ENCODE measurements around the gene SLC38A3. TPM values are rescaled to one million over a fixed set of nuclear protein-coding genes. Genes with fewer than 3 reads are reported as not detected.
"Not testable (repeated sequence)": the region's sequence is repeated elsewhere in the genome, so short reads cannot be mapped to it uniquely, and the experiment has no call there.

SLC38A3 gene
- total RNA-seq, 1 donor from 2014 or later: not detected

DNA sequence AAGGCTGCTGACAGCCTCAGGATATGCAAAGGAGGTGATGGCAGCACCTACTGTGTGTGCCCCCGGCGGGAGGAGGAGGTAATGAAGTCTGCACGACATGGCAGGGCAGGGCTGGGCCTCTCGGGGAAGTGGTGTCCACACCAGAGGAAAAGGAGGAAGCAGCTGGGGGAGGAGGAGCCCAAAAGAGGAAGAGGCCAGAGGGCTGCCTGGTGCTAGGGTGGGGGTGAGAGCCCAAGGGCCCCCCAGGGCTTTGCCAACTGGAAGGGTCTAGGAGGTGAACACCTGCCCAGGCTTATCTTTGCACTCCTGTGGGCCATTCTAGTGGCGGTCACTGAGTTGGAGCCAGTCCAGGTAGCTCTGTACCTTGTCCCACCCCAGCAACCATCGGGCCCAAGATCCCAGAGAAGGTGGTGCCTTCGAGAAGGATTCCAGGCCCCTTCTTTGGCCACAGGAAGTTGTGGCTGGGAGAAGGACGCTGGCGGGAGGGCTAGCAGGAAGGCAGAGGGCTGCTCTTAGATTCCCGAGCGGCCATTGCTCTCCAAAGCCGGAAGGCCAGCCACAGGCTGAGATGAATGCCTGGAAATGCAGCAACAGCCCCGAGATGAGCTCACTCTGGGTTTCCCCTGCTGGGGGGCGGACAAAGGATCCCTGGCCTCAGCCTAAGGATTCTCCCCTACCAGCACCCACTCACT lies 37.9 kb downstream of the SLC38A3 start:
- no peak for DNase-seq
- Mint-ChIP-seq H3K27ac (ENCODE audit: unreplicated experiment) (peak overlapping the region; percentile 88), H3K27me3 (ENCODE audit: unreplicated experiment) (peaks cover 16% of the 10 kb centered on the region), H3K9me3 (ENCODE audit: unreplicated experiment) (peaks cover 10% of the 10 kb centered on the region), H3K36me3 (ENCODE audit: unreplicated experiment) (no peaks in the 10 kb centered on the region), H3K4me3 (ENCODE audit: unreplicated experiment) (peak overlapping the region; percentile 59), H3K4me1 (ENCODE audit: low read depth, unreplicated experiment) (peaks cover 56% of the 10 kb centered on the region)
- TF ChIP-seq, protein P1, sequence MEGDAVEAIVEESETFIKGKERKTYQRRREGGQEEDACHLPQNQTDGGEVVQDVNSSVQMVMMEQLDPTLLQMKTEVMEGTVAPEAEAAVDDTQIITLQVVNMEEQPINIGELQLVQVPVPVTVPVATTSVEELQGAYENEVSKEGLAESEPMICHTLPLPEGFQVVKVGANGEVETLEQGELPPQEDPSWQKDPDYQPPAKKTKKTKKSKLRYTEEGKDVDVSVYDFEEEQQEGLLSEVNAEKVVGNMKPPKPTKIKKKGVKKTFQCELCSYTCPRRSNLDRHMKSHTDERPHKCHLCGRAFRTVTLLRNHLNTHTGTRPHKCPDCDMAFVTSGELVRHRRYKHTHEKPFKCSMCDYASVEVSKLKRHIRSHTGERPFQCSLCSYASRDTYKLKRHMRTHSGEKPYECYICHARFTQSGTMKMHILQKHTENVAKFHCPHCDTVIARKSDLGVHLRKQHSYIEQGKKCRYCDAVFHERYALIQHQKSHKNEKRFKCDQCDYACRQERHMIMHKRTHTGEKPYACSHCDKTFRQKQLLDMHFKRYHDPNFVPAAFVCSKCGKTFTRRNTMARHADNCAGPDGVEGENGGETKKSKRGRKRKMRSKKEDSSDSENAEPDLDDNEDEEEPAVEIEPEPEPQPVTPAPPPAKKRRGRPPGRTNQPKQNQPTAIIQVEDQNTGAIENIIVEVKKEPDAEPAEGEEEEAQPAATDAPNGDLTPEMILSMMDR (IDR thresholded peaks at IDR 0.05; ENCODE audit: partially characterized antibody, unreplicated experiment): no peak

DNA sequence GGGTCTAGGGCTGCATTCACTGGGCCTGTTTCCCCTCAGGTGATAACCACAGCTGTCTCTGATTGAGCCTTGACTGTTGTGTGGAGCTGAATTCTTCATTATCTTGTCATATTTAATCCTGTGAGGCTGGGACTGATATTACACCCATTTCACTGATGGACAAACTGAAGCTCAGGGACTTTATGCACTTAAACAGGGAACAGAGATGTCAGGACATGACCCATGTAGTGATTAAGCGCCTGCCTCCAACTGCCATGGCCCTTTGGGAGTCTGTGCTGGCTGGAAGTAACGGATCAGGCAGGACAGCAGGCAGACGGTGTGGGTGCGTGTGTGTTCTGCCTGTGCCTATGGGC lies 38.4 kb downstream of the SLC38A3 start:
- Mint-ChIP-seq H3K4me3 (ENCODE audit: unreplicated experiment) (peak overlapping the region; percentile 55), H3K9me3 (ENCODE audit: unreplicated experiment) (peaks cover 10% of the 10 kb centered on the region), H3K4me1 (ENCODE audit: low read depth, unreplicated experiment) (peaks cover 58% of the 10 kb centered on the region), H3K36me3 (ENCODE audit: unreplicated experiment) (no peaks in the 10 kb centered on the region), H3K27ac (ENCODE audit: unreplicated experiment) (peak overlapping the region; percentile 86), H3K27me3 (ENCODE audit: unreplicated experiment) (peaks cover 18% of the 10 kb centered on the region)
- TF ChIP-seq, protein P1 (IDR thresholded peaks at IDR 0.05; ENCODE audit: partially characterized antibody, unreplicated experiment): no peak
- DNase-seq: no peak

DNA sequence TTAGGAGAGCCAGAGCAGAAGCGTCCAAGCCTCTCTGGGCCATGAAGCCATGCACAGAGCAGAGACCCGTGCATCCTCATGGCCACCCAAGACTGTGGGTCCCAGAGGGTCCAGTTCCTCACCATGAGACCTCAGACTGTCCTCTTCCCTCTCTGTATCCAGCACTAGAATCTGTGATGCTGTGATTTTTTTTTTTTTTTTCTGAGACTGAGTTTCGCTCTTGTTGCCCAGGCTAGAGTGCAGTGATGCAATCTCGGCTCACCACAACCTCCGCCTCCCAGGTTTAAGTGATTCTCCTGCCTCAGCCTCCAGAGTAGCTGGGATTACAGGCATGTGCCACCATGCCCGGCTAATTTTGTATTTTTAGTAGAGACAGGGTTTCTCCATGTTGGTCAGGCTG lies 39.7 kb downstream of the SLC38A3 start:
- Mint-ChIP-seq H3K4me1 (ENCODE audit: low read depth, unreplicated experiment) (peaks cover 50% of the 10 kb centered on the region), H3K4me3 (ENCODE audit: unreplicated experiment) (peak overlapping the region; percentile 62)
- H3K36me3 Mint-ChIP-seq (ENCODE audit: unreplicated experiment): not testable (repeated sequence)

GRCh38 chr3:50245251-50245745 lies 40.2 kb downstream of the SLC38A3 start:
- peaks cover 12% of the 10 kb centered on the region for H3K27me3 Mint-ChIP-seq (ENCODE audit: unreplicated experiment)
- TF ChIP-seq, protein P1 (IDR thresholded peaks at IDR 0.05; ENCODE audit: partially characterized antibody, unreplicated experiment): no peak
- H3K27ac Mint-ChIP-seq (ENCODE audit: unreplicated experiment): peak overlapping the region; percentile 71
- H3K4me1 Mint-ChIP-seq (ENCODE audit: low read depth, unreplicated experiment): peaks cover 46% of the 10 kb centered on the region
- H3K9me3 Mint-ChIP-seq (ENCODE audit: unreplicated experiment): peaks cover 9% of the 10 kb centered on the region
- peak overlapping the region; percentile 62 for H3K4me3 Mint-ChIP-seq (ENCODE audit: unreplicated experiment)
- H3K36me3 Mint-ChIP-seq (ENCODE audit: unreplicated experiment): no peaks in the 10 kb centered on the region
- no peak for DNase-seq

More for the DNA sequence above, 39.7 kb downstream of the SLC38A3 start:
- not testable (repeated sequence) for DNase-seq; H3K9me3 Mint-ChIP-seq (ENCODE audit: unreplicated experiment)
- Mint-ChIP-seq H3K27me3 (ENCODE audit: unreplicated experiment) (peaks cover 17% of the 10 kb centered on the region), H3K27ac (ENCODE audit: unreplicated experiment) (peak overlapping the region; percentile 71)

DNA sequence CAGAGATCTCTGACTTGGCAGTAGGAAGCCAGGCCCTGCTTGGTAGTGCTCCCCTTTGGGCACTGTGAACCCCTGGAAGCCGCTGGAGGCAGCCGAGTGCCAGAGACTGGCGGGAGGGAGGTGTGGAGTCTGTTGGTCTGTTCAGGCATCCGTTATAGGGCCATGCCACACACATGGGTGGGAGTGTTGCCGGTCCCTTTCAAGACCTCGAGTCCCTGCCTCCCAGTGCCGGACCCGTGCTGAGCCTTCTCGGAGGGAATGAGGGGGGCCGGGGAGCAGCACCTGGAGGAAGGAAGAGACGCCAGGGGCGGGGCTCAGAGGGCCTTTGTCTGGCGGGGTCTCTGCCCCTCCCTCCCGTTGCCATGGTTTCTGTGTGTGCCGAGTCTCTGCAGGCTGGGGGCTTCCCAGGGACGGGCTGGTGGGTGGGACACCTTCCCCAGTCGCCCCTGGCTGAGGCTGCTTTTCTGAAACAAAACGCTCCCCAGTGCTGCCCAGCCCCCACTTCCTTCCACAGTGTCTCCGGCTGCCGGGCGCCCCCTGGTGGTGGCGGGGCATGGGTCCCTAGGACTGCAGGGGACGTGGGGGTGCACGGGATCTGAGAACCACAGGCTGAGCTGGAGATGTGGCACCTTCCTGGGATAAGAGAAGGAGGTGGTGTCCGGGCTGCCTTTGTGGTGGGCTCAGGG lies 40.9 kb downstream of the SLC38A3 start:
- Mint-ChIP-seq H3K9me3 (ENCODE audit: unreplicated experiment) (peaks cover 9% of the 10 kb centered on the region), H3K4me1 (ENCODE audit: low read depth, unreplicated experiment) (peaks cover 44% of the 10 kb centered on the region), H3K27ac (ENCODE audit: unreplicated experiment) (peak overlapping the region; percentile 71), H3K36me3 (ENCODE audit: unreplicated experiment) (no peaks in the 10 kb centered on the region), H3K4me3 (ENCODE audit: unreplicated experiment) (peak overlapping the region; percentile 62), H3K27me3 (ENCODE audit: unreplicated experiment) (peaks cover 11% of the 10 kb centered on the region)
- TF ChIP-seq, protein P1 (IDR thresholded peaks at IDR 0.05; ENCODE audit: partially characterized antibody, unreplicated experiment): peak; percentile 99
- DNase-seq: peak; percentile 96
